Mesenchymal stem cell (in vitro differentiated cells and primary cell): ENCODE data around the gene MAP7D3.
A peak's percentile ranks its signal among the peaks of the same experiment; 100 is the strongest.

Source experiments
- DNase-seq: peaks from one replicate; pipeline ENCODE4 v3.0.0-alpha.2; 2013
- H2AFZ ChIP-seq: one replicate; pipeline ENCODE4 v1.6.1; 2013; ENCODE audit warnings: low read depth, mild to moderate bottlenecking, control low read depth, inconsistent platforms, low read length, moderate library complexity
- H2AK5ac ChIP-seq: 2 replicates; pipeline ENCODE4 v1.6.1; 2013; ENCODE audit warnings: low read length, moderate library complexity, mild to moderate bottlenecking, inconsistent platforms; ENCODE audit not compliant: severe bottlenecking
- H2BK120ac ChIP-seq: one replicate; pipeline ENCODE4 v1.6.1; 2013; ENCODE audit warnings: low read depth, mild to moderate bottlenecking, inconsistent platforms, low read length, moderate library complexity
- H2BK12ac ChIP-seq, 2 experiments: one replicate each; pipeline ENCODE4 v1.6.1; 2013; ENCODE audit warnings: inconsistent platforms in 2 of 2, low read length in 2 of 2, mild to moderate bottlenecking in 2 of 2, moderate library complexity in 2 of 2, control low read depth in 1 of 2
- H2BK15ac ChIP-seq: one replicate; pipeline ENCODE4 v1.6.1; 2013; ENCODE audit warnings: mild to moderate bottlenecking, low read depth, inconsistent platforms; ENCODE audit not compliant: poor library complexity, severe bottlenecking
- H2BK5ac ChIP-seq: 2 replicates; pipeline ENCODE4 v1.6.1; 2013; ENCODE audit warnings: low read depth, mild to moderate bottlenecking, low read length, control low read depth, inconsistent platforms; ENCODE audit not compliant: poor library complexity, severe bottlenecking
- H3K14ac ChIP-seq, 2 experiments: one replicate each; pipeline ENCODE4 v1.6.1; 2013; ENCODE audit warnings: inconsistent platforms in 2 of 2, low read length in 2 of 2, control low read depth in 1 of 2, mild to moderate bottlenecking in 1 of 2, moderate library complexity in 1 of 2
- H3K18ac ChIP-seq, 2 experiments: one replicate each; pipeline ENCODE4 v1.6.1; 2013; ENCODE audit warnings: inconsistent platforms in 2 of 2, low read length in 2 of 2, control low read depth in 1 of 2, low read depth in 1 of 2, mild to moderate bottlenecking in 1 of 2
- H3K23ac ChIP-seq, 2 experiments: one replicate each; pipeline ENCODE4 v1.6.1; 2013; ENCODE audit warnings: inconsistent platforms in 2 of 2, low read length in 2 of 2, mild to moderate bottlenecking in 2 of 2, moderate library complexity in 2 of 2, control low read depth in 1 of 2
- H3K27ac ChIP-seq: 2 replicates; pipeline ENCODE4 v1.5.1; 2013; ENCODE audit warnings: mild to moderate bottlenecking, moderate library complexity, low read length, control low read depth, inconsistent platforms; ENCODE audit not compliant: poor library complexity, severe bottlenecking
- H3K27me3 ChIP-seq, 2 experiments: 2 replicates each; pipeline versions ENCODE4 v1.6.1 to v1.7.0; 2013; ENCODE audit warnings: low read length in 2 of 2, mild to moderate bottlenecking in 2 of 2, moderate library complexity in 2 of 2, control low read depth in 1 of 2, inconsistent platforms in 1 of 2; ENCODE audit not compliant: control insufficient read depth in 1 of 2, insufficient read depth in 1 of 2
- H3K36me3 ChIP-seq, 2 experiments: 2 replicates each; pipeline versions ENCODE4 v1.6.1 to v1.7.0; 2013; ENCODE audit warnings: low read length in 2 of 2, control low read depth in 1 of 2, inconsistent platforms in 1 of 2, low read depth in 1 of 2, mild to moderate bottlenecking in 1 of 2; ENCODE audit not compliant: insufficient read depth in 2 of 2, control insufficient read depth in 1 of 2
- H3K4ac ChIP-seq, 2 experiments: one replicate each; pipeline ENCODE4 v1.6.1; 2013; ENCODE audit warnings: inconsistent platforms in 2 of 2, low read length in 2 of 2, mild to moderate bottlenecking in 2 of 2, moderate library complexity in 2 of 2, control low read depth in 1 of 2, low read depth in 1 of 2
- H3K4me1 ChIP-seq: 2 replicates; pipeline ENCODE4 v1.6.1; 2013; ENCODE audit warnings: low read depth, low read length, control low read depth; ENCODE audit not compliant: control insufficient read depth, insufficient read depth
- H3K4me2 ChIP-seq: 2 replicates; pipeline ENCODE4 v1.6.1; 2013; ENCODE audit warnings: low read length, mild to moderate bottlenecking, inconsistent platforms; ENCODE audit not compliant: poor library complexity, severe bottlenecking
- H3K4me3 ChIP-seq, 2 experiments: 2 replicates each; pipeline versions ENCODE4 v1.5.1 to v1.7.0; 2013; ENCODE audit warnings: low read length in 2 of 2, mild to moderate bottlenecking in 2 of 2, control low read depth in 1 of 2, low read depth in 1 of 2; ENCODE audit not compliant: insufficient read depth in 1 of 2
- H3K79me1 ChIP-seq: replicated peaks from 2 replicates; pipeline ENCODE4 v1.6.1; 2013; ENCODE audit warnings: mild to moderate bottlenecking, control low read depth, low read length, inconsistent platforms; ENCODE audit not compliant: poor library complexity, severe bottlenecking
- H3K9ac ChIP-seq: 2 replicates; pipeline ENCODE4 v1.7.0; 2013; ENCODE audit warnings: mild to moderate bottlenecking, low read length, moderate library complexity
- H3K9me3 ChIP-seq: 2 replicates; pipeline ENCODE4 v1.7.0; 2013; ENCODE audit warnings: mild to moderate bottlenecking, low read length; ENCODE audit not compliant: control insufficient read depth
- H4K8ac ChIP-seq: one replicate; pipeline ENCODE4 v1.6.1; 2013; ENCODE audit warnings: inconsistent platforms, mild to moderate bottlenecking, low read length, moderate library complexity
- H4K91ac ChIP-seq: one replicate; pipeline ENCODE4 v1.6.1; 2013; ENCODE audit warnings: mild to moderate bottlenecking, low read length, inconsistent platforms
- WGBS: methylation state at CpG from one replicate; pipeline ENCODE4 v1.1.7; 2013; ENCODE audit warnings: mixed read lengths; 5-methylcytosine and 5-hydroxymethylcytosine counted together

MAP7D3 gene

DNA sequence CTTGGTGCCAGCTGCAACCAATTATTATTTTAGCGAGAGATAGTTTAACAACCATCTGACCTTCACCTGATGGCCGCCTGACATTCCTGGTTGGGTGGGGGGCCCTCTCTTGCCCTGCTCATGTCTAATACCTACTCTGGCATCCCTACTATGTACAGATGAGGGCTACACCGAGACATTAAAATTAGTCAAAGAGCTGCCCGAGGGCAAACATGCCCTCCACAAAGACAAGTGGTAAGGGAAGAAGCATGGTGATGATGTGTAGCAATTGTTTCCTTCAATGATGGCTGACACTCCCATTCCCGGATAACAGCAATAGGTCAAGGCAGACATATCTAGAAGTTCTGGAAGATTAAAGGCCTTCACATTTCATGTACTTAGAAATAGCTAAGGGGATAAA lies 49.6 kb downstream of the MAP7D3 start:
- Histone ChIP-seq H2BK5ac (no peak overlapping the region), H3K27me3 (peaks cover 0 to 11% of the 10 kb centered on the region in 2 experiments), H2AFZ (no peak overlapping the region), H3K23ac (no peak overlapping the region), H3K18ac (no peak overlapping the region), H3K9ac (no peak overlapping the region), H3K4ac (no peak overlapping the region), H3K4me1 (peaks cover 5% of the 10 kb centered on the region), H2BK12ac (no peak overlapping the region), H2BK15ac (no peak overlapping the region), H3K36me3 (peaks cover 3 to 8% of the 10 kb centered on the region in 2 experiments), H3K9me3 (no peaks in the 10 kb centered on the region), H2BK120ac (no peak overlapping the region), H3K14ac (no peak overlapping the region), H3K4me3 (no peak overlapping the region), H3K4me2 (no peak overlapping the region), H4K8ac (no peak overlapping the region), H3K27ac (no peak overlapping the region), H3K79me1 (peaks cover 8% of the 10 kb centered on the region), H2AK5ac (no peak overlapping the region), H4K91ac (no peak overlapping the region)
- no peak for DNase-seq
- 97% methylated on average over 4 of the region's 5 CpGs for WGBS

DNA sequence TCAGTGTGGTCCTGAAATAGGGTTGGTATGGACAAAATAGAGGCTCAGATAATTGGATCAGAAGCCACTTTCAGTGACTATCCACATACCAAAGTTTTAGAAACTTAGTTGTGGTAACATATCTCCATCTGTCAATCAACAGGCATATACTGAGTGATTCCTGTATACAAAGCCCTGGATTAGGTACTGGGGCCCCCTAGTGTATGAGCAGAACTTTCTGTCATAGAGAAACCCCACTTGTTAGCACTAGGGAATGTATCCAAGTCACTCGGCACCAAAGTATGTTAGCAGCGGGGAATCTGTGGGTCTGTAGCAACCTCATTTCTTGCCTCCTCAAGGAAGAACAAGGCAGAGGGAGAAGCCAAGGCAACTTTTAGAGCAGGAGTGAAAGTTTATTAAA lies 50.7 kb downstream of the MAP7D3 start:
- H3K27ac ChIP-seq, result no peak overlapping the region
- 83% methylated on average over 2 of the region's 2 CpGs for WGBS

DNA sequence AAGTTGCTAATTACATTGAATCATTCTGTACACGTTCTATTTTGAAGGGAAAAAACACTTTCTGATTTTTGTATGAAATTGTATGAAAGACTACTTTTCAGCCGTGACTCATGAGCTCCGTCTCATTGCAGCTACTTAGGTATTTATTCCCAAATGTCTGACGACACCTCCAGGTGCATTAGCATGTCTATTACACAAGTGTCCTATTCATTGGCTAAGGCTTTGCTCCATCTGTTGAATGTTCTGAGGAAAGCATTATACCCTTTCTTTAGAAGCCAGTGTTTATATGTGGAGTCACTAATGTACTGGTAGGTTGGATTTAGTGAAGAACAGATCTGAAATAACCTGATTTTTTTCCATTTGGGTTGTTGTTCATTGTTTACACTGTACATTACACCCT lies 51.8 kb downstream of the MAP7D3 start:
- Histone ChIP-seq H3K79me1 (peaks cover 11% of the 10 kb centered on the region), H3K4me3 (no peak overlapping the region), H3K27ac (no peak overlapping the region), H3K27me3 (peaks cover 0 to 19% of the 10 kb centered on the region in 2 experiments), H3K4me2 (no peak overlapping the region), H3K4me1 (peaks cover 3% of the 10 kb centered on the region), H2AFZ (no peak overlapping the region), H3K18ac (no peak overlapping the region), H4K8ac (no peak overlapping the region), H3K36me3 (no peaks in the 10 kb centered on the region), H2BK15ac (no peak overlapping the region), H2BK5ac (no peak overlapping the region), H3K14ac (no peak overlapping the region), H3K9me3 (no peaks in the 10 kb centered on the region), H3K23ac (no peak overlapping the region), H2BK120ac (no peak overlapping the region), H4K91ac (no peak overlapping the region), H2AK5ac (no peak overlapping the region), H3K4ac (no peak overlapping the region), H3K9ac (peak overlapping the region; percentile 14), H2BK12ac (no peak overlapping the region)
- WGBS, result 72% methylated on average over 3 of the region's 4 CpGs
- peak; percentile 62 for DNase-seq

More for the DNA sequence above, 50.7 kb downstream of the MAP7D3 start:
- Histone ChIP-seq H3K9me3 (no peaks in the 10 kb centered on the region), H2BK120ac (no peak overlapping the region), H3K4me3 (no peak overlapping the region), H3K4ac (no peak overlapping the region), H3K4me1 (peaks cover 5% of the 10 kb centered on the region), H2AK5ac (no peak overlapping the region), H3K23ac (no peak overlapping the region), H3K79me1 (peaks cover 11% of the 10 kb centered on the region), H2AFZ (no peak overlapping the region), H2BK5ac (no peak overlapping the region), H3K27me3 (peaks cover 0 to 14% of the 10 kb centered on the region in 2 experiments), H2BK15ac (no peak overlapping the region), H4K8ac (no peak overlapping the region), H3K4me2 (no peak overlapping the region), H3K36me3 (no peaks in the 10 kb centered on the region), H2BK12ac (no peak overlapping the region), H3K9ac (peak overlapping the region; percentile 18), H4K91ac (no peak overlapping the region), H3K14ac (no peak overlapping the region), H3K18ac (no peak overlapping the region)
- peak; percentile 58 for DNase-seq

- Histone ChIP-seq H2BK12ac (no peak overlapping the region), H2AK5ac (no peak overlapping the region), H3K9me3 (no peaks in the 10 kb centered on the region), H4K8ac (no peak overlapping the region), H3K18ac (no peak overlapping the region), H3K23ac (no peak overlapping the region), H3K4me3 (no peak overlapping the region), H3K14ac (no peak overlapping the region), H2BK5ac (no peak overlapping the region), H2AFZ (no peak overlapping the region), H2BK15ac (no peak overlapping the region), H3K4me2 (no peak overlapping the region), H3K27ac (no peak overlapping the region), H3K36me3 (no peaks in the 10 kb centered on the region), H3K79me1 (peaks cover 11% of the 10 kb centered on the region), H3K9ac (no peak overlapping the region), H4K91ac (no peak overlapping the region), H3K4me1 (peaks cover 4% of the 10 kb centered on the region), H2BK120ac (no peak overlapping the region), H3K4ac (no peak overlapping the region), H3K27me3 (peaks cover 0 to 19% of the 10 kb centered on the region in 2 experiments)
- 100% methylated on average over 4 of the region's 6 CpGs for WGBS
- DNase-seq, result no peak
Observed at GRCh38 chrX:136198678-136199243, 52.4 kb downstream of the MAP7D3 start.
